ENCODE data around the gene ADORA3.

The ADORA3 gene

DNA sequence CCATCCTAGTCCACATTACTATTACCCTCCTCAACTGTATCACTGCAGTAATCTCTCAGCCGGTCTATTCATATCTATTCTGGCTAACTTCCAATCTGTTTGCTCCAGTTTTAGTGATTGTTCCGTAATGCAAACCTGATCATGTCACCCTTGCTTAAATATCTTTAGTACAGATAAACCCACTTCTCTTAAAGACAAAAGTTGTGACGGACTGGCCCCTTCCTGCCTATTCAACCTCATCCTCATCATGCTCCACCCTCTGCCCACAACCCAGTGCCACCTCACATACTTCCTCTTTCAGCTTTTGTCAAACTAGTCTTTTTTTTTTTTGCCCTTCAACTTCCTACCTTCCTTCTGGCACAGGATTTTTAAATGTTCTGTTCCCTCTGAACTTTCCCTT, 32.4 kb downstream of the ADORA3 start:
- Histone ChIP-seq H3K27me3 (no peaks in the 10 kb centered on the region), H3K9me3 (no peaks in the 10 kb centered on the region), H3K36me3 (peaks cover 24% of the 10 kb centered on the region), H3K4me3 (ENCODE audit: low read depth, low read length) (no peak overlapping the region), H3K4me1 (no peaks in the 10 kb centered on the region; the same call in 1 of the 2 replicates)
- TF ChIP-seq, protein P1, sequence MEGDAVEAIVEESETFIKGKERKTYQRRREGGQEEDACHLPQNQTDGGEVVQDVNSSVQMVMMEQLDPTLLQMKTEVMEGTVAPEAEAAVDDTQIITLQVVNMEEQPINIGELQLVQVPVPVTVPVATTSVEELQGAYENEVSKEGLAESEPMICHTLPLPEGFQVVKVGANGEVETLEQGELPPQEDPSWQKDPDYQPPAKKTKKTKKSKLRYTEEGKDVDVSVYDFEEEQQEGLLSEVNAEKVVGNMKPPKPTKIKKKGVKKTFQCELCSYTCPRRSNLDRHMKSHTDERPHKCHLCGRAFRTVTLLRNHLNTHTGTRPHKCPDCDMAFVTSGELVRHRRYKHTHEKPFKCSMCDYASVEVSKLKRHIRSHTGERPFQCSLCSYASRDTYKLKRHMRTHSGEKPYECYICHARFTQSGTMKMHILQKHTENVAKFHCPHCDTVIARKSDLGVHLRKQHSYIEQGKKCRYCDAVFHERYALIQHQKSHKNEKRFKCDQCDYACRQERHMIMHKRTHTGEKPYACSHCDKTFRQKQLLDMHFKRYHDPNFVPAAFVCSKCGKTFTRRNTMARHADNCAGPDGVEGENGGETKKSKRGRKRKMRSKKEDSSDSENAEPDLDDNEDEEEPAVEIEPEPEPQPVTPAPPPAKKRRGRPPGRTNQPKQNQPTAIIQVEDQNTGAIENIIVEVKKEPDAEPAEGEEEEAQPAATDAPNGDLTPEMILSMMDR (IDR thresholded peaks at IDR 0.05; ENCODE audit: low read depth, low read length): no peak
- no peak for DNase-seq

DNA sequence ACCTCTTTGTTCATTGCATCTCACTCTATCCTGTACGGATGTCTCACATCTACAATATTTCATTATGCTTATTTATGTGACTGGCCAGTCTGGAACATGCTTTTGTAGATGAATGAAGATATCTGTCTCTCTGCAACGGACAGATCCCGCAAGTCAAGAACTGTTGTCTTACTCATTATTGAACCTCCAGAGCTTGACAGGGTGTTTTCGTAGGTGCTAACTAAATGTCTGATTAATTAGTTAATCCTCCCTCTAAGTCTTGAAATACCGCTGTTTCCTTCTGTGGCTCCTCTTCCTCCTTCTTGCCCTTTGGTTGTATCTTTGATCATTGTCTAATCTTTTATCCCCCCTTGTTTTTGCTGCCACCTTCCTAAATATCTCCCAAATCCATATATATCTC, 32.8 kb downstream of the ADORA3 start:
- H3K27me3 ChIP-seq: no peaks in the 10 kb centered on the region
- H3K4me1 ChIP-seq: no peaks in the 10 kb centered on the region; the same call in 1 of the 2 replicates
- TF ChIP-seq, protein P1 (IDR thresholded peaks at IDR 0.05; ENCODE audit: low read depth, low read length): no peak
- peaks cover 24% of the 10 kb centered on the region for H3K36me3 ChIP-seq
- H3K9me3 ChIP-seq: no peaks in the 10 kb centered on the region
- H3K4me3 ChIP-seq (ENCODE audit: low read depth, low read length): no peak overlapping the region
- DNase-seq: no peak

DNA sequence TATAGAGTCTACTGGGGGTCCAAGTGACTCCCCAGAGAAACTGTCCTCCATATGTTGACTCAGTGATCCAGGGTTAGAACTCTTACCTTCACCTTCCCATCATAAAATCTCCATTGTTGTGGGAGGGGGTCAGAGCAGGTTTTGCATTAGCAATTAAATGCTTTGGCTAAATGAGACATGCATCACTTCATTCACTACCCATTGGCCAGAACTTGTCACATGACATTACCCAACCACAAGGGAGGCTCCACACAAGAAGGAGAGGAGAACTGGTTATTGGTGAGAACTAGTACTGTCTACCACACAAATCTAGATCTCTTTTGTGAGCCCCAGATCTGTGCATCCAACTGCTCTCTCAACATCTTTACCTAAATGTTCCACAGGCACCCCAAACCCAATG, 33.9 kb downstream of the ADORA3 start:
- no peaks in the 10 kb centered on the region for H3K27me3 ChIP-seq
- H3K4me1 ChIP-seq: no peaks in the 10 kb centered on the region; the same call in 1 of the 2 replicates
- no peak overlapping the region for H3K4me3 ChIP-seq (ENCODE audit: low read depth, low read length)
- no peak for DNase-seq
- TF ChIP-seq, protein P1 (IDR thresholded peaks at IDR 0.05; ENCODE audit: low read depth, low read length): no peak
- H3K9me3 ChIP-seq: no peaks in the 10 kb centered on the region
- H3K36me3 ChIP-seq: peaks cover 24% of the 10 kb centered on the region

DNA sequence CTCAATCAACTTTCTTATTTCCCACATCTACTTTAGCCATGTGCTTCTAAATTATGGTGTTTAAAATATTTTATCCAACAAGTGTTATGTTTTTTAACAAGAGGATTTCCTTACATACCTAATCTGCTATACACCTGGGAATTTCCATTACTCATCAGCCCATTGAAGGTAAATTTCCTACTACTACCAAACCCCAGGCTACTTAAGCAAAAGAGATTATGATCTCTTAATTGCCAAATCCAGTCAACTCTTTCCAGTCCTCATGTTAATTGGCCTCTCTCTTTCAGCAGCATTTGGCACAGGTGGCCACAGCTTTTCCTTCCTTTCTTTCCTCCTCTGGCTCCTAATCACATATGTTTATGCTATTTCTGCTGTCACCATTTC, 34.7 kb downstream of the ADORA3 start:
- no peak overlapping the region for H3K4me3 ChIP-seq (ENCODE audit: low read depth, low read length)
- no peak for DNase-seq
- TF ChIP-seq, protein P1 (IDR thresholded peaks at IDR 0.05; ENCODE audit: low read depth, low read length): no peak
- no peaks in the 10 kb centered on the region for H3K27me3 ChIP-seq
- H3K9me3 ChIP-seq: no peaks in the 10 kb centered on the region
- H3K36me3 ChIP-seq: peaks cover 24% of the 10 kb centered on the region
- no peaks in the 10 kb centered on the region; the same call in 1 of the 2 replicates for H3K4me1 ChIP-seq

DNA sequence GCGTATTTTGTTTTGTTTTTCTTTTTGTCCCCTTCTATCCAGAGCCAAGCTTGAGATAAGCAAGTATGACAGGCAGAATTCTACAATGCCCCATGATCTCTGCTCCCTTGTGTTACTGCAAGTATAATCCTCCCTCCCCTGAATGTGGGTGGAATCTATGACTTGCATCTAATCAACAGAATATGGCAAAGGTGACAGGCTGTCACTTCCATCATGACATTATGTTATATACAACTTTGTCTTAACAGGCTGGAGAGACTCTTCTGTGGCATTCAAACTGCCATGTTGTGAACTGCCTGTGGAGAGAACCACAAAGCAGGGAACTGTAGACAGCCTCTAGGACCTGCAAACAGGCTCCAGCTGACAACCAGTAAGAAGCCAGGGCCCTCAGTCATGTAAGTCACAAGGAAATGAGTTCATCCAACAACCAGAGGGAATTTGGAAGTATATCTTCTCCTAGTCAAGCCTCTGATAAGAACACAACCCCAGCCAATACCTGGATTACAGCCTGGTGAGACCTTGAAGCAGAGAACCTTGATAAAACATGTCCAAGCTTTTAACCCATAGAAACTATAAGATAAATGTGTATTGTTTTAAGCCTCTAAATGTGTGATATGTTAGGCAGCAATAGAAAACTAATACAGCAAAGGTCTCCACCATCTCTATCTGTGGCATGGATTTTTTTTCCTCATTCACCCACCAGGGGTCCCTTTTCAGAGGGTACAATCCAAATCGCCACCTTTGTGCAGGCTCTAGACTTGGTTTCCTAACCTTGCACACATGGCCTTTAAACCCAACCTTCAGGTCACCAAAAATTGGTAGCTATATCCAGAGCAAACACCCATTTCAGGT, 35.3 kb downstream of the ADORA3 start:
- no peak for DNase-seq
- Histone ChIP-seq H3K4me3 (ENCODE audit: low read depth, low read length) (no peak overlapping the region), H3K36me3 (peaks cover 24% of the 10 kb centered on the region), H3K9me3 (no peaks in the 10 kb centered on the region), H3K4me1 (no peaks in the 10 kb centered on the region; the same call in 1 of the 2 replicates), H3K27me3 (no peaks in the 10 kb centered on the region)
- TF ChIP-seq, protein P1 (IDR thresholded peaks at IDR 0.05; ENCODE audit: low read depth, low read length): peak; percentile 31

DNA sequence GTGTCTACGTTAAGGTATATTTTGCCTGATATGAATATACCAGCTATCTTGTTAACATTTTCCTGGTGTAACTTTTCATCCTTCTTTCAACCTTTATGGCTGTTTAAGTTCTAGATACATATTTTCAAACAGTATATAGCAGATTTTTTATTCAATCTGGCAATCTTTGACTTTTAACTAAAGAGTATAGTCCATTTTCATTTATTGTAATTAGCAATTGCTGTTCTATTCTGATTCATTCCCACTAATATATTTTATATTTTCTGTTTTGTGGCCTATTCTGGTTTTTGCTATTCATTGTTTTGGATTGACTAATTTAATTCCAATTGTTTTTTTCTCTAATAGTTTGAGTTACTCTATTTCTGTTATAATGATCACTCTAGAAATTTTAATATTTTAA, 37.0 kb downstream of the ADORA3 start:
- DNase-seq: no peak
- TF ChIP-seq, protein P1 (IDR thresholded peaks at IDR 0.05; ENCODE audit: low read depth, low read length): no peak
- H3K36me3 ChIP-seq: peaks cover 36% of the 10 kb centered on the region
- no peak overlapping the region for H3K4me3 ChIP-seq (ENCODE audit: low read depth, low read length)
- H3K4me1 ChIP-seq: no peaks in the 10 kb centered on the region; the same call in 1 of the 2 replicates
- no peaks in the 10 kb centered on the region for H3K27me3 ChIP-seq
- H3K9me3 ChIP-seq: no peaks in the 10 kb centered on the region

Measured in BE2C (cell line).